ENCODE results near the gene DNAH9. TPM values are rescaled to one million over a fixed set of nuclear protein-coding genes. Genes with fewer than 3 reads are reported as not detected.

The DNAH9 gene
- total and polyA plus RNA-seq, 11 donors = 0.07 to 2.3 (median 0.49) TPM; not detected in 7

DNA sequence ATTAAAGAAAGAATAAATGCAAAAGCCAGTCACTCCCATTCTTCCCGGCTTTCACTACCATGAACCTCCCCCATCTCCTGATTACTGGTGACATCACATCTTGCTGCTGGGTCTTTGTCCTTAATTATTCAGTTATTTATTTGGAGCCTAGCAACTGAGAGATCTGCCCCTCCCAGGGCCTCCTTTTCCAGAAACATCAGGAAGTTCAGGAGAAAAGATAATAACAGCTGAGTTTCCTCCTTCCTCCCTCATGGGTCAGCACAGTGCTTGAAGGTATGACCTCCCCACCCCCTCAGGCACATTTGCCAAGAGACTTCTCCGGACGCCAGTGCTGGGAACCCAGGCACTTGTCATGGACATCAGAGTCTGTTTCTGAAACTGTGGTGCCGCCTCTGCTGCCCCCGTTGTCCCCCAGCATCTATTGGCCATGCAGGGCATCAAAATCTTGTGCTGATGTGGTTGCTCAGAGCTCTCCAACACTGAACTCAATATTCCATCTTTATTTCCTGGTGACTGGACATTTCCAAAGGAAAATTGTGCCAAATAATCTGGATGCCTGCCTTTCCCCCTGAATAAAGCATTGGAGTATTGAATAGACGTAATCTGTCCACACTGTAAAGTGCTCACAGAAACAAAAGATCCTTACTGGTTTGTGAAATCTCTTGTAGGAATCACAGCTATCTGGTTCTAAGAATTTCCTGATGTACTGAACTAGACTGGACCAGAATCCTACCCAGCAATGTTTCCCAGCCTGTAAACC, 327.2 kb downstream of the DNAH9 start:
- H3K36me3 ChIP-seq = no peaks in the 10 kb centered on the region
- peaks cover 0 to 6% (median 0%) of the 10 kb centered on the region in 12 donors for H3K9me3 ChIP-seq
- peak in 3 of 4 donors; percentile 70 to 95 (median 73) for ATAC-seq
- no peaks in the 10 kb centered on the region for H3K27me3 ChIP-seq
- intact Hi-C loops (cut with DNase I) = no loop called here
- DNase-seq = peak in 4 of 5 donors; percentile 34 to 51 (median 44)
- no peak for TF ChIP-seq CTCF (IDR thresholded peaks at IDR 0.05)
- H3K4me1 ChIP-seq = peaks cover 0 to 9% (median 0%) of the 10 kb centered on the region in 12 donors
- 40 to 50% (median 45%) methylated on average over 6 of the region's 6 CpGs for WGBS, 4 donors
- H3K4me3 ChIP-seq = no peak overlapping the region
- H3K27ac ChIP-seq = peak overlapping the region in 8 of 12 donors; percentile 15 to 70 (median 42)

GRCh38 chr17:11928436-11928835, 330.2 kb downstream of the DNAH9 start:
- Histone ChIP-seq H3K36me3 (no peaks in the 10 kb centered on the region), H3K27me3 (no peaks in the 10 kb centered on the region), H3K9me3 (peaks cover 0 to 6% (median 0%) of the 10 kb centered on the region in 12 donors), H3K4me3 (no peak overlapping the region), H3K4me1 (peaks cover 0 to 9% (median 0%) of the 10 kb centered on the region in 12 donors), H3K27ac (no peak overlapping the region)
- intact Hi-C loops (cut with DNase I) = no loop called here
- TF ChIP-seq POLR2A (IDR thresholded peaks at IDR 0.05) (no peak), CTCF (IDR thresholded peaks at IDR 0.05) (no peak)
- DNase-seq = no peak
- 58 to 65% (median 60%) methylated on average over 4 of the region's 4 CpGs for WGBS, 4 donors
- ATAC-seq = no peak

DNA sequence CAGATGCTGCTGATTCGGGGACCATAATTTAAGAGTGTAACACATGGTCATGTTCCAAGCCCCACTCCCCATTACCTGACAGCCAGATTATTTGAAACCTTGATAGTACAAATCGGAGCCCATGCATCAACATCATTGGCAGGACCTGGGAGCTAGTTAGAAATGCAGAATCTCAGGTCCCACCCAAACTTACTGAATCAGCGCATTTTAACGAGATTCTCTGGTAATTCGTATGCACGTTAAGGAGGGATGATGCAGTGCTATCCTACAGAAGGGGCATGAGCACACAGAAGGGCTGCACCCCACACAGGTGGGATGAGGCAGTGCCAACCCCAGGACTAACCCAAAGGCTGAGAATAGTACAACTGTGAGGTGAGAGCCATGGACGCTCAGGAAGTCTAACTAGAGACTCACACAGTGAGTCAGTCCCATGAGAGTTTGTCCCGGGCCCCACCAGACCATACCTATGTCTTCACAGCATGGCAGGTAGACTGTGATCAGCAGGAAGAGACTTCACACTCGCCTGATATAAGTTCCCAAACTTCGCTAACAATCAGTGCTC, 334.1 kb downstream of the DNAH9 start:
- intact Hi-C loops (cut with DNase I) = loop anchor here in 2 of 10 donors (10.0 kb wide), 2 partner anchors 168 to 1058 kb away; no protein-coding TSS in a partner anchor

More for the DNA sequence above, 334.1 kb downstream of the DNAH9 start:
- no peak for ATAC-seq
- no peaks in the 10 kb centered on the region for H3K4me1 ChIP-seq
- DNase-seq = no peak
- no peaks in the 10 kb centered on the region for H3K9me3 ChIP-seq
- TF ChIP-seq POLR2A (IDR thresholded peaks at IDR 0.05) (no peak), CTCF (IDR thresholded peaks at IDR 0.05) (no peak)
- no peaks in the 10 kb centered on the region for H3K36me3 ChIP-seq
- WGBS, 4 donors = 88 to 91% (median 91%) methylated on average over 9 to 10 of the region's 10 CpGs
- H3K4me3 ChIP-seq = no peak overlapping the region
- H3K27ac ChIP-seq = no peak overlapping the region
- H3K27me3 ChIP-seq = peaks cover 0 to 4% (median 0%) of the 10 kb centered on the region in 9 donors
